GM21423 (cell line): ENCODE measurements around the gene ARHGAP15.
A peak's percentile ranks its signal among the peaks of the same experiment; 100 is the strongest.

Source experiments
- ATAC-seq: cut with Tn5 transposase; IDR thresholded peaks from one replicate; pipeline ENCODE4 v1.9.1; 2021; ENCODE audit warnings: mild to moderate bottlenecking, moderate library complexity; ENCODE audit not compliant: unreplicated experiment

The ARHGAP15 gene

DNA sequence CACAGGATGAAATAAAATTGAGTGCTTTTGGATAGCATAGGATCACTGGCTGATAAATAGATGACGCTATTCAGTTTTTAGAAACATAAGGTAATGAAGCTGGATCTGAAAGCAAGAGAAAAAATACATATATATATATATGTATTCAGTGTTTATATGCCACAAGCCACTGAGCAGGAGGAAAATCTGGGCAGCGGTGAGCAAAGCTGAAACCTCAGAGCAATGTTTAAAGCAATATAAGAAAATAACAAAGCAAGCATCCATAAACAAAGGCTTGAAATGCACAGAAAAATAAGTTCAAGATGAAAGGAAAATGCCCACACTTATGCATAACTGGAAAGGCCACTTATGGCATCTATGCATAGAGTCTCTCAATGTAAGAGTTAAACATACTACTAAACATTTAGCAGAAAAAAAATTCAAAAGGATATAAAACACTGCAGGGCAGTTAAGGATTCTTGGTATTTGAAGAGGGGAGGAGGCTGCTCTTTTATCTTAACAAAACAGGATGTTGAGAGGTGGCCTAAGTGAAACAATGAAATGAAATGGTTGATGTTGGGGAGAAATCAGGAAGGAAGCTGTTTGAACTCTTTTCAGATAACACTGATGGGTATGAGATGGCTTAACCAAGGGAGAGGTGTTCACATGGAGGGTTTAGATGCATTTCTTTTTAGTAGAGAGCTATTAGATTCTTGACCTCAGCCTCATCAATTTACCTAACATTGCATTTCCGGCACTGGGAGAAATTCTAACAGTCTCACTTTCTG is 129.1 kb downstream of the ARHGAP15 start:
- no peak for ATAC-seq

DNA sequence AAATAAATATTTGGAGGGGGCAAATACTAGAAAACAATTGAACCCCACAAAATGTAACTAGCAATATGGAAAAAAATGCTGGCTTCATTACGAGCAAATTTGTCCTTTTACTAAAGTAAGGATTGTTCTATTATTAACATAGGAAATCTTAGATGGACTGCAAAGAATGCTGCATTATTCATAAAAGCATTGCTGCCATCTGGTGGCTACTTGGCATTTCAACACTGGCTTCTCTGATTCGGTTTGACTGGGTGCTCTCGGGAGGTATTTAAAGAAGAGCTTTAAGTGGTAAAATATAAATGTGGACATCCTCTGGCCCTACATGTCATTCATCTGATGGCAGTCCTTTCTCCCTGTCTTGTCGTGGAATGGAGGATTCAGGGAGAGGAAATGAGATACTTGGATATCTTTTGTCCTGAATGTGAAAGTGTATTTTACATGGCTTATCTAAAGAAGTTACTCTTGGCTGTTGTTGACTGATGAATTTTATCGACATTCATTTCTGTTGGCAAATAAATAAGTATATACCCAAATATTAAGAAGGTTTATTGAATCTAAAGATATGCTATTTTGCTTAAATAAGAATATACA is 130.2 kb downstream of the ARHGAP15 start:
- peak; percentile 42 for ATAC-seq

DNA sequence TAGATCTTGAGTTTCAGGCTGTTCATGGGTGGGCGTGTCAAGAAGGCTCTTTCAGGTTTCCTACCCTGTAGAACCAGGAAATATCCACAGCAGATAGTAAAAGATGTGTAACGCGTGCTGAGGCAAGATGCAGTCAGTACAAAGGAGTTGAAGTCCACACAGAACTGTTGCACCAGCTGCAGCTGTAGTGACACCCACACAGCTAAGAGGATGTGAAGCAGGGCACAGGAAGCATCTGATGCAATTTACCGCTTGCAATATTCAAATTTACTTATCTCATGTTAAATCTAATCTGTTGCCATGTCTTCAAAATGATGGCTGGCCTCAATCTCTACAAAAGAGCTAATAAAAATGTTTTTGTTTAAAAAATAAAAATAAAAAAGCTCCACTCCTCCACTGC is 132.8 kb downstream of the ARHGAP15 start:
- ATAC-seq = peak; percentile 63

DNA sequence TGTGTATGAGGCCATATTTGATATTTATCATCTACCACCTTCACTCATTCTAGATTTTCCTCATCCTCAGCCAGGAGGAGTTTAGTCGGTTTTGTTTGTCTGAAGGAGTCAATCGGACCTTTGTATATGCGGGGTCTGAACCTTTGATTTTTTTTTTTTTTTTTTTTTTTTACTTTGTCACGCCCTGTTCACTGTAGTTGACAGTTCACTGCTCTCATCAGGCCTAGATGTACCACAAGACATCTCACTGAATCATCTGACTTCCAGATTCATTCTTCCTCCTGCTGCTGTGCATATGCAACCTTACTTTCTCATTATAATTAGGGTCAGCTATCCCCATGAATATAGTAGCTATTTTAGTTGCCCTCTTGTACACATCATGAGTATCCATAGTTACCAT is 133.2 kb downstream of the ARHGAP15 start:
- ATAC-seq = no peak

DNA sequence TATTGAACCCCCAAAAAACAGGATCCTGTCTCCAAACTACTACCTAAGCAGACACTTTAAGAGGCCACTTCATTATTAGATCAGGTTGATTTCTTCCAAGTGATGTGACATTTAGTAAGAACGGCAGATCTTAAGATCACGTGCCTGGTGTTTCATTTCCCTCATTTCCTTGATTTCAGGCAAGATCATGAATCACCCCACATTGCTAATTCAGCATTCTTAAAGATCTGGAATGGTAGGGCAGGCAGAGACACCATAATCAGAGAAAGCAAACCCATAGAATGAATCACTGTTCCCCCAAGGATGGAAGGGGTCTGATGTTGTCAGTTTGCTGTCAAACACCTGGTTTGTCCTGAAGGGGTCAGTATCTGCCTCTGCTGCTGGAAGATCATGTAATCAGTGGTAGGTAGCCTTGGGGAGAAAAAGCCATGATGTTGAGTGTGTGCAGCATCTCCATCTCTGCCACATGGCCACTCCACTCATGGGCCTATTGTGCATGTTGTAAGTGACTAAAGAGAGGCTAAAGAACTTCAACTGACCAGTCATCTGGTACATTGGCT is 133.9 kb downstream of the ARHGAP15 start:
- ATAC-seq = no peak

DNA sequence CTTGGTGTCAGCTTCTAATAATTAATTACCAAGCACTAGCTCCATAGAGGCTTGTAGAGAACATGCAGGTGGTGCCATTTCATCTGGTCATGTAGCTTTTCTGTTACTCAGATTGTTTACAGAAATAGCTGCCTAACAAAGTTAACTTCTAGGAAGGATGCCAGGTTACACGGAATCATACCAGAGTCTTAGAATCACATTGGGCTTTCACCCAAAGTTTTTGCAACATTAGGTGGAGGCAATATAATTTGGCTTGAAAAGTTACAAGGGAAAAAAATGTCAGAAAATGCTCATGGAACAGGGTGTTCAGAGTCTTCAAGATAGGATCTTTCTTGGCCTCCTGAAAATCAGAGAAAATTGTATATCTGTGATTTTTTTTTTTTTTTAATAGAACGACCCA is 135.6 kb downstream of the ARHGAP15 start:
- no peak for ATAC-seq

DNA sequence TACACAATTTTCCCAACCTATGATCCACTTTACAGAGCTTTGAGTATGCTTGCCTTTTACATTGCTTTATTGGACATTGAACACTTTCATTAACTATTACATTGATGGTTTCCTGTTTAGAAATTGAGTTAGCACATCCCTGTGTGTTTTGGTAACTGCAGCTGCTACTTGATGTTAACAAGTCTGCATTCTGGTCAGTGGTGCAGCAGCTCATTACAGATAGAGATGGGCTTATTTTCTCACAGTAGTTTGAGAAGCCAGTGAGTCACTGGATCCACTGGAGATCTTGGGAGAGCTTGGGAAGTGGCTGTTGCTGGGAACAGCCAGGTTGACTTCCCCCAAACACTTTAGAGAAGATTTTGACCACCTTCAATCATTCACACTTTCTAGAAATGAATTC is 150.5 kb downstream of the ARHGAP15 start:
- no peak for ATAC-seq

DNA sequence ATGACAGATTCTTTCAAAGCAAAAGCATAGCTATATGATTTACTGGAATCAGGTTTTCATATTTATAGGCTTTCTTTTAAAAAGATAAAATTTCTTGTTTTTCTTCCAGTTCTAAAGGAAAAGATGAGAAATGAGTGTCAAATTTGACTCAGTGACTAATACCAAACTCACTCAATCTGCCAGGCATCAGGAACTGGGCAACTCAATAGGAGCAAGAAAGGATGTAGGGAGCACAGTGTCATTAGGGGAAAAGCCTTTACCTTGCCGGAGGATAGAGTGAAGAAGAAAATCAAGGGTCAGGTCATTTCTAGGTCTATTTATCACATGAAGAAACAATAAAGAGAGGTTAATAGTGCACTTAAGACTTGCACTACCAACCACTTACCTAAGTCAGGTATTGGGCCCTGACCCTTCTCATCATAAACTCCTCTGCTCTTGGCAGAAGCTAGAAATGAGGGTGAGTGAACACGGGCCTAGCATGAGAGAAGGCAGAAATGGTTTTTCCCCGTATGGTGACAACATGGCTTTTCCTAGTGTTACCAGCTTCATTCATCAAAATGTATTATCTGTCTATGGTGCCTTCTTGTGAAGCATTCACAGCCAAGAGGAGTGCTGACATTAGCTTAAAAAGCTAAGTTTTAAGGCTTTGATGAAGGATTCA is 151.0 kb downstream of the ARHGAP15 start:
- ATAC-seq = no peak

DNA sequence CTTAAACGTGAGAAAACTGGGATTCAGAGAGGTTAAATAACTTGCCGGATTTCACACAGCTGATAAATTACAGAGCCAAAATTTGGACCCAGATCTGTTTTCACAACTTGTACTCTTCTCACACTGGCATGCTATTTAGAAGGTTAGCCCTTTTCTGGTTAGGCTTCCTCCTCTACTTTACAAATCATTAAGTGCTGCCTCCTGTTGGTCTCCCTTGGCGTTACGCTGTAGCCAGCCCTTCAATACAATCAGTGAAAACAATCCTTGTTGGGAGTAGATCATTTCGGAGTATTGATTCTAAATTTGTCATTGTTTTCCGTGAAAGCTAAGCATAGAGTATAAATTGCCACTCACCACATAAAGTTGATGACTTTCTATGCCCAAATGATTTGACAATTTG is 153.5 kb downstream of the ARHGAP15 start:
- no peak for ATAC-seq

DNA sequence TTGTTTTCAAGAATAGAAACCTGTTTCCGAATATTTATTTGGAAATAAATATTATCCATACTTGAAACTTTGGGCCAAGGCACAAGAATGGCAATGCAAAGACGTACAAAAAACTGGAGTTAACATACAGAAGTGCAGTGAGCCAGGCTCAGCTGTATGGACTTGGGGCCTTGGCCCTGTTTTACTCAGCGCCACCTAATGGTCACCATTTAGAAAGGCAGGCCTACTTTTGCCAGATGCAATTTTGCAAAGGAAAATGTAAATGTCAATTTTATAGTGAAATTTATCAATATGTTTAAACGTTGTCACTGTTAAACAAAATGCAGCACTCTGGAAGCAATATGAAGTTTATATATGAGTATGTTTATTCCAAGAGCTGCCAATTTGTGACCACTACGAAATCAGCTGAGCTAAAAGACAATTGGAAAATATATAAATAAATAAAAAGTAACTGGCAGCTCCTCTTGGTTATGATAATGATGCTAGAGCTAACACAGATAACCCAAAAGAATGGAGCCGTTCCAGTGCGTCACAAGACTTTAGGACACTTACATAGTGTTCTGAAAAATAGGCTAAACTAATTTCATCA is 155.0 kb downstream of the ARHGAP15 start:
- ATAC-seq = no peak

DNA sequence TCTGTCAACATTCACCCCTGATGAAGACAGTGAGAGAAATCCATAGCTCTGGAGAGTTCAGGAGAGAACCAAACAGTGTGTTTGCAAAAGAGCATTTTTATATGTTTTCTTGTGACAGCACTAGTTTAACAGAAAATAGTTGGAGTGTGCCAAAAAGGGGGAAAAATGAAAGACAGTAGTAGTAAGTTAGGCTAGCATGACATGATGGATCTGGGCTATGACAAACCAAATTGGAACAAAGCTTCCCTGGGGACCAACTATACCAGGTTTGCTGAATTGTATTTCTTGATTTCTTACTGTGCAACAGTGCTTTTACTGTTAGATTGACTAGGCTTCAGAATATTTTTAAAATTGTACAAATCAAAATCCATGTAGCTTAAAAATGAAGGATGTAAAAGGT is 159.8 kb downstream of the ARHGAP15 start:
- ATAC-seq = no peak

DNA sequence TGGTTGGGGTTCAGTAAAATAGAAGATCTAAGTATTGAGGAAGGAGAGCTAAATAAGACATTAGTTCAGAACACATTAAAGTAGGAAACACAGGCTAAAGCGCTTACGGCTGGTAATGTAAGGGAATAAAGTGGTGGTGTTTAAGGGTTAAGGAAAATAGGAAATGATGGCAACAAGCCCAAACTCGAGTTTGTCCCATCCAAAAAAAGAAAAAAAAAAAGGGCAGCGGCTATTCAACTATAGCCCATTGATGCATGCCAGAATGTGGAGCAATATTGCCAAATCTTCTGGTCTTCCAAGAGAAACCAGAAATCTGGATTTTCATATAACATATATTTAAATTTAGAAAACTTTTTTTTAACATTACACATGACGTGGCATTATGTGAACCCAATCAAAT is 161.0 kb downstream of the ARHGAP15 start:
- ATAC-seq = no peak

DNA sequence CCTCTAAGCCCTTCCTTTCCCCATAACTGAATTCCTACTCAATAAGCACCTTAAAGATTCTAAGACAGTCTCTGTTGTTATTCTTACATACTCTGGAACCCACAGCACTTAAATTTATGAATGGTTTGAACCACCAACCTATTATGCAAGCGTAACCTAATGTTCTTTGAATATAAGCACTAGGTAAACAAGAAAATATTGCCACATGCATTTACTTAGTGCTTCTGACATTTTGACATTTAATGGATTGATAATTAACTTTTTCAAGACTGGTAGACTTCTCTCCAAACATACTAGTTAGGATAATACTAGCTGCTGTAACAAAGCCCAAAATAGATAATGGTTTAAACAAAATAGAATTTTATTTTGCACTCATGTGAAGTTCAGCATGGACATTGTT is 164.8 kb downstream of the ARHGAP15 start:
- ATAC-seq = no peak

DNA sequence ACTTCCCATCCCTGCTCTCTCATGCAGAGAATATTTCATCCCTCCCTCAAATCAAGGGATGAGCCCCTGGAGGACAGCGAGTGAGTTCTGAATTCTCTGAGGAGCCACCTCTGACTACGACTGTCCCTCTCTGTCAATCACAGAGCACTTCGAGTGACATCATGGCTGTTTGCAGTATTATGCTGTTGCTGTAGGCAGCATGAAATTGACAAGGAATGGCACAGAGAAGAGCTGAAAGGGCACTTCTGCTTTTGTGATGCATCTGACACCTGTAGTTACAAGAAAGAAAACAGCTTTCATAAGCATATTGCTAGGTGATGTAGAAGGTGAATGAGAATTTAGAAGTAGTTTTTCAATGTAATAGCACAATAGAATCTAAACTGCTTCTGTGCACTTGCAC is 166.9 kb downstream of the ARHGAP15 start:
- ATAC-seq = no peak

DNA sequence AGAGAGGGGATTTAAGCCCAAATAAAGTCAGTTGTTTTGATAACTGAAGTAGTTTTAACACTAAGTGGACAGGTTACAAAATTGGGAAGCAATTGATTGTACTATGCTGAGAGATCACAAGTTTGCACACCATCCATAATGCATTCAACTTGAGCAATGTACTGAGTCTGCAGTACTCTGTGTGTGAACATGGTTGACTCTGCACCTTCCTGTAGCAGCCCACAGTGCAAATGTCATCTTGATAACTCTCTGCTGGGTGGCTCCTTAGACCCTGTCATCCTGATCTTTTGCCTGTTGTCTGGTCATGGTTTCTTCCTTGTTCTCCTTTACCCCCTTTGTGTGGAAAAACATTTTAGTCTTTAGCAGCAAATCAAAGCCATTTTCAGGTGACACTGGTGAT is 168.0 kb downstream of the ARHGAP15 start:
- no peak for ATAC-seq

DNA sequence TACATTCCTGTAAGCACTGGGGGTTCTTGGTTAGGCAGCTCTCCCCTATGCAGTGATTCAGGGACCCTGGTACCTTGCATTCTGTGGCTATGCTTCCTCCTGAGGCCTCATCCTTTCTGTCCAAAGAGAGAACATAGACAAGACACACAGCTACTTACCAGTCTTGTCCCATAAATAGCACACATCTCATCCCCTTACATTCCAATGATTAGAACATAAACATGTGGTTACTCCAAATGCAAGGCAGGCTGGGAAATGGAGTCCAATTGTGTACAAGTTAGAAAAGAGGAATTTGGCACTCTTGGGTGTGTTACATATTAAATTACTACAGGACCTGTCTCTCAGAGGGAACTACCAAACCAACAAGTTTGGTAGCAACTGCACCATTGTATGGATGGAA is 171.3 kb downstream of the ARHGAP15 start:
- no peak for ATAC-seq

DNA sequence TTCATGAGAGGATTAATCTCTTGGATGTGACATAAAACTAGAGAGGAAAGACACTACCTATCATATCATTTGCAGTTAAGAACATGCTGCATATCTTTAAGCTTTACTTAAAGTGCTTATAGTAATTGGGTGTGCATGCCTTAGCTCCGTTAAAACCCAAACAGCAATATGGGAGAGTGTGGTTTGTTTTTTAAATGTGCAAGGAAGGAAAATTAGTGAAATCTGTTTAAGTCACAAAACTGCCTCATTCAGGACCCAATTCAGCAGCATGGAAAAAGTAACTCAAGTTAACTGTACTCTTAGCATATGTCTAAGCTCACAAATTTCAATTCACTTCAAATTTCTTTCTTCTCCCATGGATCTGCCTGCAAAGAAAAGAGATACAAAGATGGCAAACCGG is 182.2 kb downstream of the ARHGAP15 start:
- ATAC-seq = no peak

DNA sequence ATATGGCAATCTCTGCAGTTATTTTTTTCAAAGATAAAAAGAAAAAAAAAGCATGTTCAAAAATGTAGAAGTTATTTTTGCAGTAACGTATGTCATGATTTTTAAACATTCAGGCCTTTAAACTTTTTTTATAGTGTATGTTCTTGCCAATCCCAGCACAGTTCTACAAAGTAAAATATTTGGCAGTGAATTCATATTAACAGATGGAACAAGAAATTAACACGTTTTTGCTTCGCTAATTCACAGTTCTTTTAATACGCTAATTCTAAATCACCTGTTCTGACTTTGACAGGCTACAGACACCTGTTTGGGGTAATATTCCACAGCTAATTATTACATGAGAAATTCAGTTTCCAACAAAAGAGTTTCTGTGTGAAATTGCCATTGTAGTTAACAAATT is 183.2 kb downstream of the ARHGAP15 start:
- no peak for ATAC-seq

DNA sequence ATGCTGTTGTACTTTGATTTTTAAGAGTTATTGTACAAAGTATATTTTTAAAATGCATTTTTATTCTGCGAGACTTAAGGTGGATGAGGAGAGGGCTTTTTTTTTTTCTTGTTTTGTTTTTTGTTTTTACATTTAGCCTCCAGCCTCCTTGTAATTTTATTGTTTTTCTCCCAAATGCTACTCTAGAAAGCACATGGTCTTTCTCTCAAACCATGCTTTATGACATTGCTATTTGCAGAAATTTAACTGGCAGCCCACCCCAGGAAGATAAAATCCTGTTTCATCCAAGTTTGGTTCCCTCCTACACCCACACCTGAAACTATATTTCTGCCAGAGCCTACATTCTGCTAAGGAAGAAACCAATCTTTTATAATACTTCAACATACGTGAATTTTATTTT is 184.6 kb downstream of the ARHGAP15 start:
- ATAC-seq = no peak

DNA sequence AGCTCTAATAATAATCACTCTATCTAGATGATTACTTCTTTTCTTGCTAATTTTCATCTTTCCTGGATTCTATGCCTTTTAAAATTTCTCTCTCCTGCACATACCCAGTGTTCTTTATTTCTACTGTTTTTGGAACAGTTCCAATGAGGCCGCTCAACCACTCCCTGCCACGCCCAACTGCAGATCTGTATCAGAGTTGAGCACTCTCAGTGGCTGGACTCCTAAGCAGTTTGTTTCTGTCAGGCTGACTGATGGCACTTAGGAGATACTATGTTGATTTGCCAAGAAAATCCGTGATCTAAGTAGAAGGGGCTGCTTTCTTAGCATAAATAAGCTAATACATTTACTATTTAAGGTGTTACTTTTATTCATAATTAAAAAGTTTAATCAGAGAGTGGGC is 192.8 kb downstream of the ARHGAP15 start:
- ATAC-seq = no peak

DNA sequence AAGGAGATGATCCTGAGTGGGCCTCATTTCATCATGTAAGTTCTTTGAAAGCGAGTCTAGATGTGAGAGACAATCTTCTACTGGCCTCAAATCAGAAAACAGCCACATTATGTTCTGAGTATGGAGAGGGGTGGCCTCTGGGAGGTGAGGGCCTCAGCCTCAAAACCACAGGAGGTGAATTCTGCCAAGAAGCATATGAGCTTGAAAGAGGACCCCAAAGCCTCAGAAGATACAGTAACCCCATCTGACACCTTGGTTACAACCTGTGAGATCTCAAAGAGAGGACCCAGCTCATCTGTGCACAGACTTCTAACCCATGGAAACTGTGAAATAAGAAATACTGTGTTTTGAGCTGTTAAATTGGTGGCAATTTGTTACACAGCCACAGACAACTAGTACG is 200.1 kb downstream of the ARHGAP15 start:
- ATAC-seq = no peak
